Liver (tissue), 9 donors: ENCODE results near the gene GADL1. TPM values are rescaled to one million over a fixed set of nuclear protein-coding genes. Genes with fewer than 3 reads are reported as not detected.
A peak's percentile ranks its signal among the peaks of the same experiment; 100 is the strongest.

Experiments used
- DNase-seq: peaks from one replicate; pipeline ENCODE4 v3.0.0-alpha.2; 2017; ENCODE audit warnings: low spot score
- H3K27ac ChIP-seq, 2 donors: one replicate each; pipeline ENCODE4 v1.7.0; 2013; ENCODE audit warnings: inconsistent platforms in 2 of 2, low read length in 2 of 2, control low read depth in 1 of 2, low read depth in 1 of 2, mild to moderate bottlenecking in 1 of 2
- H3K27me3 ChIP-seq, 4 donors: one replicate each; pipeline versions ENCODE4 v1.6.1 to v1.7.0; 2013; ENCODE audit warnings: low read length in 3 of 4, inconsistent platforms in 1 of 4, mild to moderate bottlenecking in 1 of 4, moderate library complexity in 1 of 4; ENCODE audit not compliant: control insufficient read depth in 4 of 4, insufficient read depth in 4 of 4
- H3K36me3 ChIP-seq, 4 donors: one replicate each; pipeline versions ENCODE4 v1.6.1 to v1.7.0; 2013; ENCODE audit warnings: low read length in 3 of 4, mild to moderate bottlenecking in 3 of 4, low read depth in 1 of 4, moderate library complexity in 1 of 4; ENCODE audit not compliant: control insufficient read depth in 4 of 4, insufficient read depth in 3 of 4
- H3K4me1 ChIP-seq, 4 donors: one replicate each; pipeline versions ENCODE4 v1.6.1 to v1.7.0; 2013; ENCODE audit warnings: low read length in 3 of 4, mild to moderate bottlenecking in 3 of 4, moderate library complexity in 1 of 4; ENCODE audit not compliant: control insufficient read depth in 4 of 4, insufficient read depth in 4 of 4
- H3K4me3 ChIP-seq, 3 donors: one replicate each; pipeline versions ENCODE4 v1.6.1 to v1.7.0; 2013; ENCODE audit warnings: low read length in 3 of 3, control low read depth in 1 of 3, low read depth in 1 of 3, mild to moderate bottlenecking in 1 of 3
- H3K9ac ChIP-seq, 2 donors: one replicate each; pipeline ENCODE4 v1.7.0; 2013; ENCODE audit warnings: low read length in 2 of 2, mild to moderate bottlenecking in 2 of 2, moderate library complexity in 2 of 2, control low read depth in 1 of 2, low read depth in 1 of 2
- H3K9me3 ChIP-seq, 4 donors: one replicate each; pipeline versions ENCODE4 v1.6.1 to v1.7.0; 2013; ENCODE audit warnings: low read length in 3 of 4; ENCODE audit not compliant: control insufficient read depth in 4 of 4
- EGR1 ChIP-seq, 2 donors: IDR thresholded peaks; 2 replicates each; pipeline ENCODE4 v1.6.1; 2016 to 2018; ENCODE audit warnings: antibody characterized with exemption in 2 of 2, low read depth in 2 of 2
- FOXA1 ChIP-seq: IDR thresholded peaks from 2 replicates; pipeline ENCODE4 v1.6.1; 2016; ENCODE audit warnings: antibody characterized with exemption
- GABPA ChIP-seq, 2 donors: IDR thresholded peaks in 1 of 2; conservative IDR thresholded peaks in 1 of 2; 2 replicates each; pipeline ENCODE4 v1.6.1; 2016; ENCODE audit warnings: antibody characterized with exemption in 2 of 2, mild to moderate bottlenecking in 1 of 2, moderate library complexity in 1 of 2
- HNF4A ChIP-seq, 2 donors: conservative IDR thresholded peaks; 2 replicates each; pipeline ENCODE4 v1.6.1; 2016; ENCODE audit warnings: antibody characterized with exemption in 2 of 2, mild to moderate bottlenecking in 2 of 2
- HNF4G ChIP-seq: IDR thresholded peaks from 2 replicates; pipeline ENCODE4 v1.6.1; 2016; ENCODE audit warnings: antibody characterized with exemption
- JUND ChIP-seq, 2 donors: IDR thresholded peaks; 2 replicates each; pipeline ENCODE4 v1.6.1; 2016; ENCODE audit warnings: antibody characterized with exemption in 2 of 2
- MAX ChIP-seq: IDR thresholded peaks from 2 replicates; pipeline ENCODE4 v1.6.1; 2016; ENCODE audit warnings: antibody characterized with exemption
- NR2F2 ChIP-seq: IDR thresholded peaks from 2 replicates; pipeline ENCODE4 v1.6.1; 2016; ENCODE audit warnings: antibody characterized with exemption
- RAD21 ChIP-seq, 2 donors: IDR thresholded peaks; 2 replicates each; pipeline ENCODE4 v1.6.1; 2016; ENCODE audit warnings: antibody characterized with exemption in 2 of 2, mild to moderate bottlenecking in 2 of 2
- RXRA ChIP-seq, 2 donors: IDR thresholded peaks; 2 replicates each; pipeline ENCODE4 v1.6.1; 2017 to 2018; ENCODE audit warnings: antibody characterized with exemption in 2 of 2, mild to moderate bottlenecking in 1 of 2
- SP1 ChIP-seq: IDR thresholded peaks from 2 replicates; pipeline ENCODE4 v1.6.1; 2018; ENCODE audit warnings: antibody characterized with exemption, mild to moderate bottlenecking
- TAF1 ChIP-seq: conservative IDR thresholded peaks from 2 replicates; pipeline ENCODE4 v1.6.1; 2016; ENCODE audit warnings: antibody characterized with exemption, mild to moderate bottlenecking
- YY1 ChIP-seq: IDR thresholded peaks from 2 replicates; pipeline ENCODE4 v1.6.1; 2016; ENCODE audit warnings: antibody characterized with exemption, mild to moderate bottlenecking
- WGBS: extraction: QIAGEN DNeasy Blood & Tissue Kit; methylation state at CpG from one replicate; pipeline ENCODE4 v1.1.7; 2013; 5-methylcytosine and 5-hydroxymethylcytosine counted together
- polyA plus RNA-seq, 2 donors: library from polyadenylated mRNA; stranded (reverse) in 1 of 2; unstranded in 1 of 2; fragments of 200-250 nt in 1 of 2; fragments of >200 nt in 1 of 2; fragmentation: Nextera tagmentation in 1 of 2; extraction: Ambion mirVana in 1 of 2; gene quantifications; one replicate each; pipeline versions ENCODE4 v1.2.1 to v1.2.3, GENCODE V29; 2013 to 2015
- total RNA-seq, 2 donors: library from RNA; depleted of rRNA; stranded (reverse); fragments of >200 nt; gene quantifications; one replicate each; pipeline ENCODE4 v1.2.3, GENCODE V29; 2014
- TF ChIP-seq, protein P1 (sequence below): IDR thresholded peaks from 2 replicates; pipeline ENCODE4 v1.6.1; 2016; ENCODE audit warnings: antibody characterized with exemption
- TF ChIP-seq, protein P2 (sequence below): fragments of 150-350 bp; IDR thresholded peaks from 2 replicates; pipeline ENCODE4 v1.5.1; 2017; ENCODE audit warnings: improper control_type of control experiment, low read depth, low read length; ENCODE audit not compliant: missing input control
- TF ChIP-seq, protein P3 (sequence below): IDR thresholded peaks from 2 replicates; pipeline ENCODE4 v1.6.1; 2016; ENCODE audit warnings: antibody characterized with exemption
- donor health status: healthy.
- donor health status: healthy.
- donor health status: healthy.
- donor health status: healthy.
- donor health status: healthy.

The GADL1 gene
- total and polyA plus RNA-seq, 4 donors = not detected

DNA sequence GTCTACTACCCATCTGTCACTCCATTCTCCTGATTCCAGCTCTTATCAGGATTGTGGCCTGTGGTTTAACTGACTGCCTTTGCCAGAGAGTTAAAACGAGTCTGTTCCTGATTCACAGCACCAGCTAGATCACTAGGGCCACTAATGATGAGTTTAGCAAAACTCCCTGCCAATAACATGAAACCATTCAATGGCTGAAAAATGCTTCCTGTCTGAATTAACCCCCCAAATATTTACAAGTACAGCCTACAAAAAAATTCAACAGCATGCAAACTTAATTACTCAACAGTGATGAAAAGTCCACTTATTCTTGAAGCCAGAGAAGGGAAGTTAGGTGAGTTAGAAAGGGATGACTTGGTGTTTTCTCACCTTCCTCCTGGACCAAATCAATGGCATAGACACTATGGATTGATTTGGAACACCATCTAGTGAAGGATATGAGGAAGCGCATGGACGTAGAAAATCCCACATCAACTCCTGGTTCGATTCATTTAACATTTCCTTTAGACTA, 146.6 kb downstream of the GADL1 start:
- WGBS = 59% methylated on average over 4 of the region's 4 CpGs
- no peaks in the 10 kb centered on the region for H3K27me3 ChIP-seq
- no peak overlapping the region for H3K27ac ChIP-seq
- TF ChIP-seq JUND (IDR thresholded peaks at IDR 0.05) = no peak
- TF ChIP-seq, protein P1, sequence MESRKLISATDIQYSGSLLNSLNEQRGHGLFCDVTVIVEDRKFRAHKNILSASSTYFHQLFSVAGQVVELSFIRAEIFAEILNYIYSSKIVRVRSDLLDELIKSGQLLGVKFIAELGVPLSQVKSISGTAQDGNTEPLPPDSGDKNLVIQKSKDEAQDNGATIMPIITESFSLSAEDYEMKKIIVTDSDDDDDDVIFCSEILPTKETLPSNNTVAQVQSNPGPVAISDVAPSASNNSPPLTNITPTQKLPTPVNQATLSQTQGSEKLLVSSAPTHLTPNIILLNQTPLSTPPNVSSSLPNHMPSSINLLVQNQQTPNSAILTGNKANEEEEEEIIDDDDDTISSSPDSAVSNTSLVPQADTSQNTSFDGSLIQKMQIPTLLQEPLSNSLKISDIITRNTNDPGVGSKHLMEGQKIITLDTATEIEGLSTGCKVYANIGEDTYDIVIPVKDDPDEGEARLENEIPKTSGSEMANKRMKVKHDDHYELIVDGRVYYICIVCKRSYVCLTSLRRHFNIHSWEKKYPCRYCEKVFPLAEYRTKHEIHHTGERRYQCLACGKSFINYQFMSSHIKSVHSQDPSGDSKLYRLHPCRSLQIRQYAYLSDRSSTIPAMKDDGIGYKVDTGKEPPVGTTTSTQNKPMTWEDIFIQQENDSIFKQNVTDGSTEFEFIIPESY = no peak
- TF ChIP-seq, protein P2, sequence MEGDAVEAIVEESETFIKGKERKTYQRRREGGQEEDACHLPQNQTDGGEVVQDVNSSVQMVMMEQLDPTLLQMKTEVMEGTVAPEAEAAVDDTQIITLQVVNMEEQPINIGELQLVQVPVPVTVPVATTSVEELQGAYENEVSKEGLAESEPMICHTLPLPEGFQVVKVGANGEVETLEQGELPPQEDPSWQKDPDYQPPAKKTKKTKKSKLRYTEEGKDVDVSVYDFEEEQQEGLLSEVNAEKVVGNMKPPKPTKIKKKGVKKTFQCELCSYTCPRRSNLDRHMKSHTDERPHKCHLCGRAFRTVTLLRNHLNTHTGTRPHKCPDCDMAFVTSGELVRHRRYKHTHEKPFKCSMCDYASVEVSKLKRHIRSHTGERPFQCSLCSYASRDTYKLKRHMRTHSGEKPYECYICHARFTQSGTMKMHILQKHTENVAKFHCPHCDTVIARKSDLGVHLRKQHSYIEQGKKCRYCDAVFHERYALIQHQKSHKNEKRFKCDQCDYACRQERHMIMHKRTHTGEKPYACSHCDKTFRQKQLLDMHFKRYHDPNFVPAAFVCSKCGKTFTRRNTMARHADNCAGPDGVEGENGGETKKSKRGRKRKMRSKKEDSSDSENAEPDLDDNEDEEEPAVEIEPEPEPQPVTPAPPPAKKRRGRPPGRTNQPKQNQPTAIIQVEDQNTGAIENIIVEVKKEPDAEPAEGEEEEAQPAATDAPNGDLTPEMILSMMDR = peak; percentile 60
- TF ChIP-seq, protein P3, sequence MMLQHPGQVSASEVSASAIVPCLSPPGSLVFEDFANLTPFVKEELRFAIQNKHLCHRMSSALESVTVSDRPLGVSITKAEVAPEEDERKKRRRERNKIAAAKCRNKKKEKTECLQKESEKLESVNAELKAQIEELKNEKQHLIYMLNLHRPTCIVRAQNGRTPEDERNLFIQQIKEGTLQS = no peak
- TF ChIP-seq EGR1 (IDR thresholded peaks at IDR 0.05; ENCODE audit: low read depth in 2 of 2) = no peak
- no peak for TF ChIP-seq FOXA1
- no peak for TF ChIP-seq SP1
- peak; percentile 86 to 91 for TF ChIP-seq RAD21 (IDR thresholded peaks at IDR 0.05)
- H3K9ac ChIP-seq = no peak overlapping the region
- H3K9me3 ChIP-seq = no peaks in the 10 kb centered on the region
- no peak overlapping the region for H3K4me3 ChIP-seq
- no peak for DNase-seq
- H3K36me3 ChIP-seq = no peaks in the 10 kb centered on the region
- no peaks in the 10 kb centered on the region for H3K4me1 ChIP-seq

- Histone ChIP-seq H3K27me3 (no peaks in the 10 kb centered on the region), H3K4me3 (no peak overlapping the region), H3K27ac (no peak overlapping the region), H3K9ac (no peak overlapping the region), H3K36me3 (no peaks in the 10 kb centered on the region), H3K4me1 (no peaks in the 10 kb centered on the region), H3K9me3 (no peaks in the 10 kb centered on the region)
- DNase-seq = no peak
- TF ChIP-seq HNF4A (conservative IDR thresholded peaks at IDR 0.05) (no peak), SP1 (no peak), YY1 (no peak), HNF4G (no peak), RAD21 (IDR thresholded peaks at IDR 0.05) (no peak), GABPA (IDR thresholded peaks at IDR 0.05 in 1 of 2, conservative IDR thresholded peaks at IDR 0.05 in 1 of 2) (no peak), JUND (IDR thresholded peaks at IDR 0.05) (no peak), TAF1 (no peak), EGR1 (IDR thresholded peaks at IDR 0.05; ENCODE audit: low read depth in 2 of 2) (no peak), MAX (no peak), RXRA (IDR thresholded peaks at IDR 0.05) (no peak), NR2F2 (no peak)
- TF ChIP-seq, protein P2 = no peak
These were observed 150.7 kb downstream of the GADL1 start for GRCh38 chr3:30743641-30744317.
